ENCODE results near the gene CCL13.
A peak's percentile ranks its signal among the peaks of the same experiment; 100 is the strongest.
"Not testable (repeated sequence)": the region's sequence is repeated elsewhere in the genome, so short reads cannot be mapped to it uniquely, and the experiment has no call there.

The CCL13 gene

GRCh38 chr17:34356194-34356593 is at the start of gene CCL13:
Gene CCL13 (plus strand): TSS chr17:34356480. CDS start chr17:34356527, 47 bp downstream.
- DNase-seq = no peak

- DNase-seq = no peak
Observed at GRCh38 chr17:34307110-34307509, 49.2 kb upstream of the CCL13 start.

- no peak for DNase-seq
Observed at GRCh38 chr17:34308371-34308770, 47.9 kb upstream of the CCL13 start.

- DNase-seq = no peak
Observed at GRCh38 chr17:34311291-34311690, 45.0 kb upstream of the CCL13 start.

- DNase-seq = no peak
Observed at GRCh38 chr17:34312080-34312479, 44.2 kb upstream of the CCL13 start.

GRCh38 chr17:34313164-34313563 is 43.1 kb upstream of the CCL13 start:
- DNase-seq = no peak

GRCh38 chr17:34314279-34314678 is 42.0 kb upstream of the CCL13 start:
- DNase-seq = no peak

- DNase-seq = no peak
Observed at GRCh38 chr17:34318474-34318873, 37.8 kb upstream of the CCL13 start.

GRCh38 chr17:34319039-34319483 is 37.2 kb upstream of the CCL13 start, which contains the start of gene CCL8:
Gene CCL8 (plus strand): TSS chr17:34319435. CDS start chr17:34319502, 67 bp downstream.
- DNase-seq = no peak

- no peak for DNase-seq
Observed at GRCh38 chr17:34321964-34322363, 34.3 kb upstream of the CCL13 start.

GRCh38 chr17:34327580-34327979 is 28.7 kb upstream of the CCL13 start:
- DNase-seq = not testable (repeated sequence)

GRCh38 chr17:34337701-34338100 is 18.6 kb upstream of the CCL13 start:
- no peak for DNase-seq

- no peak for DNase-seq
Observed at GRCh38 chr17:34339138-34339770, 17.0 kb upstream of the CCL13 start.

GRCh38 chr17:34341916-34342315 is 14.4 kb upstream of the CCL13 start:
- DNase-seq = no peak

- DNase-seq = no peak
Observed at GRCh38 chr17:34347063-34347462, 9.2 kb upstream of the CCL13 start.

- DNase-seq = no peak
Observed at GRCh38 chr17:34349751-34350150, 6.5 kb upstream of the CCL13 start.

GRCh38 chr17:34351096-34351495 is 5.2 kb upstream of the CCL13 start:
- DNase-seq = no peak

- no peak for DNase-seq
Observed at GRCh38 chr17:34352191-34352590, 4.1 kb upstream of the CCL13 start.

GRCh38 chr17:34354637-34355036 is 1.6 kb upstream of the CCL13 start:
- DNase-seq = no peak

- no peak for DNase-seq
Observed at GRCh38 chr17:34357398-34357797, 1.1 kb downstream of the CCL13 start.

- DNase-seq = no peak
Observed at GRCh38 chr17:34358631-34359030, 2.4 kb downstream of the CCL13 start.

GRCh38 chr17:34360601-34361270 is 4.5 kb downstream of the CCL13 start:
- no peak for DNase-seq

GRCh38 chr17:34361478-34362061 is 5.3 kb downstream of the CCL13 start:
- DNase-seq = peak; percentile 56

- no peak for DNase-seq
Observed at GRCh38 chr17:34363183-34363661, 6.9 kb downstream of the CCL13 start, which contains the start of gene CCL1. Gene CCL1 (minus strand): TSS chr17:34363233. CDS start chr17:34363161, 72 bp downstream.
